NCI-H2196 (cell line): Measurements from ENCODE around the gene VCL.
"Not testable (repeated sequence)": the region's sequence is repeated elsewhere in the genome, so short reads cannot be mapped to it uniquely, and the experiment has no call there.

Source experiments
- DNase-seq: peaks from one replicate; lab custom pipeline; 2025; ENCODE audit not compliant: unreplicated experiment; lab: John Stamatoyannopoulos, UW

The VCL gene

DNA sequence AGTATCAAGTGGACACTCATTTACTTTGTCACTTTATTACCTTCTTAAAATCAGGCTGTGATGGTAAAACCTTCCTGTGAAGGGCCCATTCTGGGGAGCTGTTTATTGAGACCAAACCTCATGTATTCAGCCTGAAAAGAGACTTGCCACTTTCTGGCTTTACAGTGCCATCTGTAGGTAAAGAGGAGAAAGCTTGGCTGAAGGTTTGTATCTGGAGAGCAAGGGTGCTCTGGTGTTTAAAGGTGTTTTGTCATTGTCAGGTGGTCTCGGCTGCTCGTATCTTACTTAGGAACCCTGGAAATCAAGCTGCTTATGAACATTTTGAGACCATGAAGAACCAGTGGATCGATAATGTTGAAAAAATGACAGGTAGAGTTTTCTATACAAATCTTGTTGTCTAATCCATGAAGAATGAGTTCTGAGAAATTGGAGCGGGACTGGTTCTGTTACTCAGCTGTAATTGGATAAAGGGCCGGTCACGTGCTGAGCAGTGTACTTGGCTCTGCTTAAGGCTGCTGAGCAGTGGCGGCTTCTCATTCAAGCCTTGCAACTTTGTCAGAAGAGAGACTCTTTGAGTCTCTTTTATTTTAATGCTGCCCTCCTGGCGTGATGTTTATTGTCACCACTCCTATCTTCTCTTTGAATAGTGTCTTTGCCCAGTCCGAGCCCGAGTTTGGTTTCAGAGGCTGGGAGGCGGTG lies 105.8 kb downstream of the VCL start:
- peak; percentile 23 for DNase-seq

DNA sequence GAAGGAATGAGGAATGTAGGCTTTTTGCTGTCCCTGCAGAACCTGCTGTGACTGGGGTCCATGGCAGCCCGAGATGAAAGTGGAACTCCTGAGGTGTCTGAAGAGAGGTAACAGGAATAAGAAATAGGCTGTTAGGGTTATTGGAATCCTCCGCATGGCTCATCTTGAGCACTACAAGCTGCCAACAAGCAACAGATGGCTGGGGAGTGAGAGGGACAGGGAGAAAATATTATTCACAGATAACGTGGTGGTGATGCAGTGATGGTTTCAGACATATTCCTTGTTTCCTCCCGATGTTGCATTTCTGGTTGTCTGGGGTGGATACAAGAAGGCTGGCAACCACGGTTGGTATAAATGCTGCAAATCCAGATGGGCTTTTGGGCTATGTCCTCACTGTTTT lies 106.6 kb downstream of the VCL start:
- DNase-seq = no peak

DNA sequence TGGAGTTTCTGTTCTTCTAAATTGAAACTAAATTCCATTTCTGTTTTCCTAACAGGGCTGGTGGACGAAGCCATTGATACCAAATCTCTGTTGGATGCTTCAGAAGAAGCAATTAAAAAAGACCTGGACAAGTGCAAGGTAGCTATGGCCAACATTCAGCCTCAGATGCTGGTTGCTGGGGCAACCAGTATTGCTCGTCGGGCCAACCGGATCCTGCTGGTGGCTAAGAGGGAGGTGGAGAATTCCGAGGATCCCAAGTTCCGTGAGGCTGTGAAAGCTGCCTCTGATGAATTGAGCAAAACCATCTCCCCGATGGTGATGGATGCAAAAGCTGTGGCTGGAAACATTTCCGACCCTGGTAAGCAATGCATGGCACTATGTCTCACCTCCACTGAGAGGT lies 107.1 kb downstream of the VCL start:
- DNase-seq = no peak

DNA sequence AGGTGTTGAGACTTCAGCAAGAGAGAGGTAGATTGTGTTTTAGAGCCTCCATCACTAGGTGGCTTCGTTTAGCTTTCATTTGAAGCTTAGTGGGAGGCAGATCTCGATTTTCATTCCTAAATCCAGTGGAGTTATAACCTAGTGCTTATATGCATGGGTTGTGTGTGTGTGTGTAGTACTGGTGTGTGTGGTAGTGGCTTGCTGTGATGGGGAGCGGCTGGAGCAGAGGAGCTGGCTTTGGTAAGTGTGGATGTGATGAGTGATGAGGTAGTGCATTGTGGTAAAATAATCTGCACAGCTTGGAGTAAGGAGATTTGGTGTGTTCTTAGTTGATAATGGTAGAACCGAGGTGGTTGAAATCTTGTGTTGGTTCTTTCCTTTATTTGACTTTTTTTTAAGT lies 109.5 kb downstream of the VCL start:
- DNase-seq = no peak

DNA sequence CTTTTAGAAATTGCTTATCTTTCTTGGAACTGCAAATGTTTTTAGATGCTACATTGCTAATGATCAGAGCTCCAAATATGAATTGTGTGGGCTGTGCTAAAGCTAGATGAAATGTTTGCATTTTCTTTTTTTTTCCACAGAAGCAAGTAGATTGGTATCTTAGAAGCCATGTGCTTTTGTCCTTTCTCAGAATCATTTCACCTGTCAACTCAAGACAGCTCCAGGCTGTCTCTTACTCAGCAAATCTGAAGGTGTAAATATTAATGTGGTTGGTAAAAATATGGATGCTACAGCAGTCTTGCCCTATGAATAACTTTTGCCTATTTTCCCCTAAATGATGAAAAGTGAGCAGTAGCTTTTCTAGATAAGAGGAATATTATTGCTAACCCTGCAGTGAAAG lies 111.5 kb downstream of the VCL start:
- DNase-seq = no peak

DNA sequence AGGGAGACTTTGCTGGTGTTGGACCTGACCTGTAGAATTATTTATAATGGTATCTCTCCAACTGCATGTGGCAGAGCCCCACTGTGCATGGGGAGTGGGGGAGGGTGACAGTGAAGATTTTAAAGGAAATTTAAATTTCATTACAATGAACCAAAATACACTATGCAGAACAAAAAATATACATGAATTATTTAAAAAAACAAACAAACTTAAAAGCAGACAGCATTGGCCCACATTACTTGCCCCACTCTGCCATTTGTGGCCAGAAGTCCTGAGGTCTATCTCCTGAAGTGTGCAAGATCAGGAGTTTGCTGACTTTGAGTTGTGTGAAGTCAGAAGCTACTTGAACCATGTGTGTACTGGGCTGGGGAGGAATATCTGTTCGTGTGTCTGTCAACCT lies 112.2 kb downstream of the VCL start:
- no peak for DNase-seq

DNA sequence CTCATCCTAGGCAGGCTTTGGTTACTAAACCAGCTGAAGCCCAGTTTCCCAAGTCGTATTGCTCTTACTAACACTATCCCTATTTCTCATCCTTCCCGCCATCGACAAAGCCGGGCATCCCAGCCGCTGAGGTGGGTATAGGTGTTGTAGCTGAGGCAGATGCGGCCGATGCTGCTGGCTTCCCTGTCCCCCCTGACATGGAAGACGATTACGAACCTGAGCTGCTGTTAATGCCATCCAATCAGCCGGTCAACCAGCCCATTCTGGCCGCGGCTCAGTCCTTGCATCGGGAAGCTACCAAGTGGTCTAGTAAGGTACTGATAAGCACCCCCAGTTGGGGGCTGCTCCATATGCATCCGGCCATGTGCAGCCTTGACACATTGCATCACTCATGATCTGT lies 113.9 kb downstream of the VCL start:
- no peak for DNase-seq

DNA sequence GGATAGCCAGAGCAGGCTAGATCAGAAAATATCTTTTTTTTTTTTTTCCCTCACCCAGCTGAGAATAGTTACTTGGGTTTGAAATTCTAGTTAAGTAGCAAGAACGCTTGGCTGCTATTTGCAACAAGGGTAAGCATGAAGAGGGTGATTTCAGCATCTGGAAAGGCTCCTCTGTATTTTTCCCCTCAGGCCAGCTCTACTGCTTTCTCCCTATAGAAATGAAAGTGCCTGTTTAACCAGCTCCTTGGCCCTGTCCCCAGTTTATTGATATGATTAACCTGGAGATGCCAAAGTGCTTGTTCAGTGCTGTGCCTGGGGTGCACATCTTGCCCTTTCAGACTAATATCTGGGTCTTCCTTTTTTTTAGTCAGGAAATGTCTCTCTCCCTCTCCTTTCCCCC lies 115.6 kb downstream of the VCL start:
- DNase-seq = no peak

DNA sequence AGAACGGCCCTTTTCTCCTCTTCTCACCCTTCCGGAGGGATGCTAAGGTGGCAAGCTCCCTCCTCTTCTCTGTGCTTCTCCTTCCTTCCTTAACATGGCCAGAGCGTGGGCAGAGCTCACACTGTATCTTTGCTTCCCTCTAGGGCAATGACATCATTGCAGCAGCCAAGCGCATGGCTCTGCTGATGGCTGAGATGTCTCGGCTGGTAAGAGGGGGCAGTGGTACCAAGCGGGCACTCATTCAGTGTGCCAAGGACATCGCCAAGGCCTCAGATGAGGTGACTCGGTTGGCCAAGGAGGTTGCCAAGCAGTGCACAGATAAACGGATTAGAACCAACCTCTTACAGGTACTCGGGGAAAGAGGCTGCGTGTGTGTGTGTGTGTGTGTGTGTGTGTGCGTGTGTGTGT lies 116.1 kb downstream of the VCL start:
- DNase-seq = no peak

DNA sequence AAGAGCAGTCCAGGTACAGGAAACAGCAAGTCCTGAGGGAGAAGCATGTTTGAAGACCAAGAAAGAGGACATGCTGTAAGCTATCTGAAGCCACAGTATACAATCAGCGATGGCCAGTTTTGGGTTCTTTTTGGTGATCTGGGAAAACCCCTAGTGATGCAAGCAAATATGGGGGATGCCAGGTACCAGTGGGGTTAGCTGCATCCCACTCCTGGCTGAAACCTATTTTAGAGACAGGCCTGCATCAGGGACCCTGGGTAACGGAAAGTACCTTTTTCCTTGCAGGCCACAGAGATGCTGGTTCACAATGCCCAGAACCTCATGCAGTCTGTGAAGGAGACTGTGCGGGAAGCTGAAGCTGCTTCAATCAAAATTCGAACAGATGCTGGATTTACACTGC lies 119.8 kb downstream of the VCL start:
- DNase-seq = no peak

DNA sequence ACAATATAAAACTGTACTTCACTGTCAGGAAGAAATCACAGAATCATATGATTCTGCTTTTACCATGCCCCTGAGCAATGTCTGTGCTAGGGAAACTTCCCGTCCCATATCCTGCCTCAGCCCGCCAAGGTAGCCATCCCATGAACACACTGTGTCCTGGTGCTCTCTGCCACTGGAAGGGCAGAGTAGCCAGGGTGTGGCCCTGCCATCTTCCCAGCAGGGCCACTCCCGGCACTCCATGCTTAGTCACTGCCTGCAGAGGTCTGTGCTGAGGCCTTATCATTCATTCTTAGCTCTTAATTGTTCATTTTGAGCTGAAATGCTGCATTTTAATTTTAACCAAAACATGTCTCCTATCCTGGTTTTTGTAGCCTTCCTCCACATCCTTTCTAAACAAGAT lies 120.9 kb downstream of the VCL start:
- DNase-seq = no peak

DNA sequence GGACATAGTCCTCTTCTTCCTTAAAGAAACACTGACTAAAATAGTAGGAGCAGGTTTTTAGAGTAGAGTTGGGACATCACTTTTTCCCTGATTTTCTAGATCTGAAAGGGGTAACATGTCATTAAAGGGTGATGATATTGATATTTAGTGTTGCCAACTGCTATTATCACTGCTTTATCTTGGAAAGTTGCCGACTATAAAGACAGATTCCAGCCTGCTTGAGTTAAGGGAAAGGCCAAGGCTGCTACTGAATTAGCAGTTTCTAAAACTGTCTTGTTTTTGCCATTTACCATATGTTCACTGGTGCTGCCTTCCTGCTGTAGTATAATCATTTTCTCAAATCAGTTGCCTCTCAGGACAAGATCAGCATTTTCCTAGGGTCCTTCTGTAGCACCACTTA lies 123.0 kb downstream of the VCL start:
- no peak for DNase-seq

DNA sequence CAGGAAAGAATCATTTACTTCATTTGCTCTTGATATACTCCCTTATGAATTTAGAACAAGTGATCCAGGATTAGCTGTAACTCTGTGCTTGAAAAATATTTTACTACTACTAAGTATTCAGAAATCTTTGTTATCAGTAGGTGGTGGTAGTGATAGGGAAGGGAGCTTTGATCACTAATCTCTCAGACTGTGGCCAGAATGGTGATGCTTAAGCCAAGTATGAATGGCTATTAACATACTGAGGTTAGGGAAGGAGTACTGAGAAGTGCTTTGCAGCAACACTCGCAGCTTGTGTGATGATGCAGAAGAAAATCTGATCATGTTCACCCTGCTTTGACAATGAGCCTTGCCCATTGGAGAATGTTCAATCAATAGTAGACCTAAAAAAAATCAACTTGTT lies 123.5 kb downstream of the VCL start:
- DNase-seq = no peak

DNA sequence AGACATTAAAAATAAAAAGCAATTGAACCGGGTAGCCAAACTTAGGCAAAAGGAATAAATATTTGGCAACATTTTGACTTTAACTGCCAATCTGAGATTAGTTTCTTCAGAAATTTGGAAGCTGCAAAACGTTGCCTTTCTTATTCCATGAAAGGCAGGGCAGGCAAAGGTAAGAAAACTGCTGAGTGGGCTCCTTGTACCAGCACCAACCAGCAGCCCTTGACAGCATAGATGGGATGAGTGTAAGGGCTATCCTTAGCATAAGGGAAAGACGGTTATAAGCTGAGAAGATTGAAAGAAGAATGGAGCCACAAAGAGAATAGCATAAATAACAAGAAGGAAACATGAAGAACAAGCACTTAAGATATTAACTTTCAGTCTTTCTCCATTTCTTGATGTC lies 124.1 kb downstream of the VCL start:
- no peak for DNase-seq

DNA sequence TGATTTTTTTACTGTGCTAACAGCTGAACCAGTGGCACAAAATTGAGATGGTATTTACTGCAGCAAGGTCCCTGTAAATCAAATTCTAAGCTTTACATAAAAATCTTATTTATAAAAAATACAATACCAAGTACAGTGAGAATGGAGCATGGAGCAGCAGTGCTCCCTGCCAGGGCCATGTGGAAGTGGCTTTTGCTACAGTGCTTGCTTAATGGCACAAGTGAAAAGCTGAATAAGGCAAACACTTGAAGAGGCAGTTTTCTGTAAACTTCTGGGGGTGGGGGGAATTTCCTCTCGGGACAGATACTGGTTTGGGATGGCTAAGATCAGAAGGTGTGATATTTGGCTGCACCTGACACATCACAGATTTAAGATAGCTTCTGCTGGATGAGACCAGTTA lies 125.2 kb downstream of the VCL start:
- DNase-seq = no peak

DNA sequence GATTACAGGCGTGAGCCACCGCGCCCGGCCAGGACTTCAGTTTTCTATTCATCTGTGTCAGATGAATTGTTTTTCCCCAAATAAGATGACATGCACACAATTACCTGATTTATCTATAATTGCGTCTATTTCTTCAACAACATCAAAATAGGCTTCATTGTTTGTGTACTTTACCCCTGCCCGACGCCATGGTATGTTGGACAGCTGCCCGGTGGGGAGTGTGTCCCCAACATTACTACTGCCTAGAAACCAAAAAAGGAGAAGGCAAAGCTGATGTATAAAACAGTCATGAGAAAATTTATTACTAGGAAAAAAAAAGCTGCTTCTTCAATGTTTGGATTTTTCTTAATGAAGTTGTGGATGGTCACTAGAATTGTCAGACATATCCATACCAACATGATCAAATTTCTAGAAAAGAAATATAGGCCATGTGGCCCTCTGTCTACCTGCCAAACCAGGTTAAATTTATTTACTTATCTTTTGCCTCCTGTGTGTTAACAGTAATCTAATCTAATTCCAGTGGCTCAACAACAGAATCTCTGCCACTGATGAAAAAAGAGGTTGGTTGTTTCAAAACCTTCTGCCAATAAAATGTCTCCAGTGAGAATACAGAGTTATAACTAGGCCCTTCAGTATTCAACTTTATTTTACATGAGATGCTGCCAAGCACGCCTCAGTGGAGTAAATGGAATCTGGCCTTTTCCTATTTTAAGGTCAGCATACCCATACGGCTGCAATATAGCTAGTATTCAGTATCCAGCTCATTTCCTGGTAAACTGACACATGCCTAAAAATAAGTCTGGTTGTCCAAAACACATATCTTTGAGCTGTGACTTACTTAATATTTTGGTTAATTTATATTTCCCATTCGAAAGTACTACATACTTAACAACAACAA lies 136.3 kb downstream of the VCL start:
- peak; percentile 61 for DNase-seq

DNA sequence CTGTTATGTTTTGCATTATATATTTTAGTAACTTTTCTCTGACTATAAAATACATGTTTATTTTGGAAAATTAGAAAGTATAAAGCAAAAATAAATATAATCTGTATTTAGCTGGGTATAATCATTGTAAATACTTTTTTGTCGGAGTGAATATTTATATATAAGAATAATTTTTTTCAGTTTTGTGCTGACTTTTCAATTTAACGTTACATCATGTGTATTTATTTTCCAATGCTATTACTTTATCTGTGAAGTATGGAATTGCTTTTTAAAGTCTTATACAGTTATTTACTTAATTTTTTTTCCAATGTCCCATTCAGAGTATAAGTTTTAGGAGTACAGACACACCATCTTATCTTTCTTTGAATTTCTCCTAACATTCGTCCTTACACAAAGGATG lies 137.5 kb downstream of the VCL start:
- DNase-seq = no peak

DNA sequence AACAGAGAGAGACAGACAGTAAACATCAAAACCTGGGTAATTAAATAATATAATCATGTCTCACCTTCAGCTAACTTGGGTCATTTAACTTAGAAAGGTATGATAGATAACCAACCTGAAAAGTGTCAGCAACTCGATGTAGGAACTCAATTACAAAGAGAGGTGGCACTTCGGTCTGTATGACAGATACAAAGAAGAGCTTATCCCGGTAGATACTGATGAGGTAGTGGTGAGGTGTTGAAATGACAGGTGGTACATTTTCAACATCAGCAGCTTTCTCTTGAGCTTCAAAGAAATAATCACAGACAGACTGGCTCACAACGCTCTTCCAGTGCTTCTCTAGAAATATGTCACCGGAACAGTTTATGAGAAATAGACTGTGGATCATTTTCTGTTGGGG lies 140.1 kb downstream of the VCL start:
- no peak for DNase-seq

DNA sequence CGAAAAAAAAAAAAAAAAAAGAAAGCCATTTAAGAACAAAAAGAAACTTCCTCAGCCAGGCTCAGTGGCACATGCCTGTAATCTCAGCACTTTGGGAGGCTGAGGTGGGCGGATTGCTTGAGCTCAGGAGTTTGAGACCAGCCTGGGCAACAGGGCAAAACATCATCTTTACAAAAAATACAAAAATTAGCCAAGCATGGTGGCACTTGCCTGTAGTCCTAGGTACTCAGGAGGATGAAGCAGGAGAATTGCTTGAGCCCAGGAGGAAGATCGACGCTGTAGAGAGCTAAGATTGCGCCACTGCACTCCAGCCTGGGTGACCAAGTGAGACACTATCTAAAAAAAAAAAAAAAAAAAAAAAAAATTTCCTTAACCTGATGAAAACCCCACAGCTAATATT lies 140.7 kb downstream of the VCL start:
- DNase-seq = not testable (repeated sequence)

DNA sequence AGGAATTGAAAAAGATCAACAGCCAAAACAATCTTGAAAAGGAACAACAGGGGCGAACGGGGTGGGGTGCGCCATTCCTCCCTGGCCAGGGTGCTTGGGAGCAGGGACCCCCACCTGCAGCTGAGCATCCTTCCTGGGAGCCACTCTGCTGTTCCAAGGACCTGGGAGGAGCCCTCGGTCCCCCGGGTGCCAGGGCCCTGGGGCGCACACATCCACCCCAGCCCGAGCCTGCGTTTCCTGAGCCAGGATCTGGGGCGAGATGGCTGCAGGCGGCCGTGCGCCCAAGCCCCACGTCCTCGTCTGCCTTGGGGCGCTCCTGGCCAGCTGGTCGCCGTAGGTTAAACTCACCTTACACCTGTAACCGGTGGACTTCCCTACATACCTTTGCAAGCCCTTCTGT lies 142.1 kb downstream of the VCL start:
- no peak for DNase-seq

DNA sequence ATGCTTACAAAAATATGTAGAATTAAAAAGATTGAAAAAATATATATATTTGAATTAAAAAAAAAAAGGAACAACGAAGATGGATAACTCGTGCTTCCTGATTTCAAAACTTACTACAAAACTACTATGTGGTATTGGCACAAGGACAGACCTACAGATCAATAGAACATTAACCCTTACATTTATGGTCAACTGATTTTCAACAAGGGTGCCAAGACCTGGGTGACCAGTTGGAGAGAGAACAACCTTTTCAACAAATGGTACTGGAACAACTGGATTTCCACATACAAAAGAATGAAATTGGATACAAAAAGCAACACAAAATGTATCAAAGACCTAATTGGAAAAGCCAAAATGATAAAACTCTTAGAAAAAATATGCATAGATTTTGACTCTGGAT lies 142.6 kb downstream of the VCL start:
- DNase-seq = no peak

DNA sequence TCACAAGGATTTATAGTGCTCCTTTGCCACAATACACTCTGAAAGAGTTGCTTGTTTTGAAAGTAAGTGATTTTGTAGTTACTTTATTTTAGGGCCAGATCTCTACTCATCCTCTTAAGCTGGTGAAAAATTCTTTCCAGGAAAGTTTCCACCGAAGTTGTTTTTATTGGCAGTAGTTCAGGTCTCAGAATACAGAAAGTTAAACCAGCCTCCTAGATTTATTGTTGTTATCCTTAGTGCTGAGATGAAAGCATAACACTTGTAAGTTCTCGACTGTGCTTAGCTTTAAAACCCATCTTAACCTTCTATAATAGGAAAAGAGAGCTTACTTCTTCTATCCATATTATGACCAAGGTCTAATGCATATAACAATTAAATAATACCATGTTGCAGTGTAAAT lies 147.2 kb downstream of the VCL start:
- DNase-seq = no peak

DNA sequence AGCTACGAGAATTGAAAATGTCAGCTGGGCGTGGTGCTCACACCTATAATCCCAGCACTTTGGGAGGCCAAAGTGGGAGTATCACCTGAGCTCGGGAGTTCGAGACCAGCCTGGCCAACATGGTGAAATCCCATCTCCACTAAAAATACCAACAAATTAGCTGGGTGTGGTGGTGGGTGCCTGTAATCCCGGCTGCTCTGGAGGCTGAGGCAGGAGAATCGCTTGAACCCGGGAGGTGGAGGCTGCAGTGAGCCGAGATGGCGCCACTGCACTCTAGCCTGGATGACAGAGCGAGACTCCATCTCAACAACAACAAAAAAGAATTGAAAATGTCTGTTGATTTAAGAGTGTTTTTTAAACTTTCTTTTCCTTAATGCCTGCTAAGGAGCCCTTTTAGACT lies 149.1 kb downstream of the VCL start:
- DNase-seq = not testable (repeated sequence)
